B cell (primary cell): ENCODE measurements around the gene GIMAP2. TPM values are rescaled to one million over a fixed set of nuclear protein-coding genes. Genes with fewer than 3 reads are reported as not detected.

Source experiments
- ATAC-seq: fragments of 200-7000 bp; cut with Tn5 transposase; one replicate; pipeline ENCODE4 v1.10.0; 2021; ENCODE audit warnings: low read depth, mild to moderate bottlenecking, moderate number of reproducible peaks, moderate library complexity
- CTCF ChIA-PET: fragments of 350-600 bp; sonication (Branson Sonifier 250); formaldehyde crosslinking; loops from one replicate; lab custom pipeline; 2021; ENCODE audit warnings: antibody characterized with exemption, inconsistent platforms; lab: Charles Lee
- POLR2A ChIA-PET: fragments of 350-600 bp; sonication (Branson Sonifier 250); formaldehyde crosslinking; loops from one replicate; lab custom pipeline; 2021; ENCODE audit warnings: antibody characterized with exemption; lab: Charles Lee
- DNase-seq: peaks from one replicate; pipeline ENCODE4 v3.0.0; 2013
- H2AFZ ChIP-seq: 2 replicates; pipeline ENCODE4 v1.6.1; 2012; ENCODE audit warnings: mild to moderate bottlenecking, low read depth, low read length; ENCODE audit not compliant: insufficient read depth, poor library complexity, severe bottlenecking
- H3K27ac ChIP-seq, 2 donors: 1 replicate in 1 of 2; 2 replicates in 1 of 2; pipeline ENCODE4 v1.5.1; 2012 to 2013; ENCODE audit warnings: low read length in 2 of 2, mild to moderate bottlenecking in 2 of 2, moderate library complexity in 1 of 2
- H3K27me3 ChIP-seq, 4 experiments: fragments of 200-600 bp in 1 of 4; sonication (generic) in 1 of 4; replicated peaks in 1 of 4; 1 replicate in 2 of 4; 2 replicates in 2 of 4; pipeline versions ENCODE4 v1.6.1 to v1.7.0; 2013 to 2016; ENCODE audit warnings: low read length in 3 of 4, mild to moderate bottlenecking in 2 of 4, mixed read lengths in 1 of 4, moderate library complexity in 1 of 4; ENCODE audit not compliant: insufficient read depth in 4 of 4, control insufficient read depth in 3 of 4; ENCODE audit errors: control extremely low read depth in 1 of 4
- H3K36me3 ChIP-seq, 2 experiments: replicated peaks in 1 of 2; 1 replicate in 1 of 2; 2 replicates in 1 of 2; pipeline versions ENCODE4 v1.6.1 to v1.7.1; 2013; ENCODE audit warnings: low read length in 1 of 2; ENCODE audit not compliant: insufficient read depth in 2 of 2, control insufficient read depth in 1 of 2; ENCODE audit errors: control extremely low read depth in 1 of 2, extremely low read depth in 1 of 2
- H3K4me1 ChIP-seq, 2 donors: fragments of 200-600 bp in 1 of 2; sonication (generic) in 1 of 2; 1 replicate in 1 of 2; 2 replicates in 1 of 2; pipeline versions ENCODE4 v1.5.1 to v1.6.1; 2013 to 2017; ENCODE audit warnings: low read length in 2 of 2; ENCODE audit not compliant: control insufficient read depth in 2 of 2, insufficient read depth in 2 of 2
- H3K4me2 ChIP-seq: replicated peaks from 2 replicates; pipeline ENCODE3; 2012; ENCODE audit warnings: mild to moderate bottlenecking, low read depth, low read length; ENCODE audit not compliant: poor library complexity, severe bottlenecking
- H3K4me3 ChIP-seq, 5 experiments: fragments of 200-600 bp in 1 of 5; sonication (generic) in 1 of 5; 1 replicate in 3 of 5; 2 replicates in 2 of 5; pipeline versions ENCODE4 v1.5.1 to v1.7.0; 2011 to 2016; ENCODE audit warnings: low read length in 4 of 5, mild to moderate bottlenecking in 4 of 5, low read depth in 2 of 5, control low read depth in 1 of 5, moderate library complexity in 1 of 5; ENCODE audit not compliant: insufficient read depth in 1 of 5; ENCODE audit errors: control extremely low read depth in 1 of 5, extremely low read depth in 1 of 5
- H3K79me2 ChIP-seq: fragments of 200-600 bp; sonication (generic); one replicate; pipeline ENCODE4 v1.6.0; 2016; ENCODE audit warnings: low read length; ENCODE audit not compliant: control insufficient read depth, insufficient read depth
- H3K9ac ChIP-seq: fragments of 200-600 bp; sonication (generic); 2 replicates; pipeline ENCODE4 v1.6.1; 2017; ENCODE audit warnings: mild to moderate bottlenecking, low read length, moderate library complexity
- H3K9me3 ChIP-seq, 3 donors: one replicate each; pipeline versions ENCODE4 v1.6.1 to v1.7.1; 2013; ENCODE audit warnings: low read length in 2 of 3; ENCODE audit not compliant: control insufficient read depth in 2 of 3, insufficient read depth in 1 of 3; ENCODE audit errors: control extremely low read depth in 1 of 3
- H4K20me1 ChIP-seq: 2 replicates; pipeline ENCODE4 v1.6.0; 2012; ENCODE audit warnings: mild to moderate bottlenecking, low read length; ENCODE audit not compliant: insufficient read depth, control insufficient read depth, poor library complexity, severe bottlenecking
- H3K27ac Mint-ChIP-seq: one replicate; pipeline ENCODE4 v1.8.0; 2021; ENCODE audit warnings: mixed read lengths
- H3K27me3 Mint-ChIP-seq: one replicate; pipeline ENCODE4 v1.8.0; 2021; ENCODE audit warnings: mixed read lengths
- H3K4me1 Mint-ChIP-seq: one replicate; pipeline ENCODE4 v1.8.0; 2021; ENCODE audit warnings: mixed read lengths
- H3K4me3 Mint-ChIP-seq: one replicate; pipeline ENCODE4 v1.8.0; 2021; ENCODE audit warnings: mixed read lengths
- H3K9me3 Mint-ChIP-seq: one replicate; pipeline ENCODE4 v1.8.0; 2022; ENCODE audit warnings: mixed read lengths; ENCODE audit not compliant: insufficient read depth
- EZH2 ChIP-seq: IDR thresholded peaks from 2 replicates; pipeline ENCODE4 v1.6.1; 2012; ENCODE audit warnings: borderline replicate concordance, low read depth, mild to moderate bottlenecking, moderate library complexity, low read length; ENCODE audit not compliant: insufficient read depth, poor library complexity, severe bottlenecking
- WGBS: methylation state at CpG from one replicate; pipeline ENCODE4 v1.1.5; 2013; ENCODE audit warnings: missing lambda C conversion rate; ENCODE audit not compliant: insufficient coverage; 5-methylcytosine and 5-hydroxymethylcytosine counted together
- intact Hi-C: fragments of 100-400 bp; cut with micrococcal nuclease; formaldehyde crosslinking; loops from one replicate; pipeline ENCODE4 v1.10.0; 2022
- polyA plus RNA-seq: library from polyadenylated mRNA; depleted of rRNA; stranded (reverse); fragments of >200 nt; gene quantifications from 2 replicates; pipeline ENCODE4 v1.2.3, GENCODE V29; 2012
- total RNA-seq, 2 donors: library from RNA; stranded (reverse); fragments of 120-200 nt in 1 of 2; gene quantifications; 1 replicate in 1 of 2; 2 replicates in 1 of 2; pipeline versions ENCODE4 v1.2.3 to v1.2.4, GENCODE V29; 2013 to 2022
- TF ChIP-seq, protein P1 (sequence below): fragments of 200-600 bp; IDR thresholded peaks from one replicate; pipeline ENCODE4 v1.8.0; 2022; ENCODE audit warnings: antibody characterized with exemption, mild to moderate bottlenecking

The GIMAP2 gene
- total and polyA plus RNA-seq, 2 donors (not counting 1 experiment from before 2014, with no cell fraction given), result 13.2 to 18.1 TPM

GRCh38 chr7:150654692-150655091 lies 30.8 kb upstream of the GIMAP2 start:
- H3K9me3 Mint-ChIP-seq, result no peaks in the 10 kb centered on the region
- no peaks in the 10 kb centered on the region for H3K4me1 ChIP-seq
- no peak overlapping the region for H3K9ac ChIP-seq
- ATAC-seq (no peak), DNase-seq (no peak)
- H3K27me3 ChIP-seq, result no peaks in the 10 kb centered on the region
- TF ChIP-seq, protein P1, sequence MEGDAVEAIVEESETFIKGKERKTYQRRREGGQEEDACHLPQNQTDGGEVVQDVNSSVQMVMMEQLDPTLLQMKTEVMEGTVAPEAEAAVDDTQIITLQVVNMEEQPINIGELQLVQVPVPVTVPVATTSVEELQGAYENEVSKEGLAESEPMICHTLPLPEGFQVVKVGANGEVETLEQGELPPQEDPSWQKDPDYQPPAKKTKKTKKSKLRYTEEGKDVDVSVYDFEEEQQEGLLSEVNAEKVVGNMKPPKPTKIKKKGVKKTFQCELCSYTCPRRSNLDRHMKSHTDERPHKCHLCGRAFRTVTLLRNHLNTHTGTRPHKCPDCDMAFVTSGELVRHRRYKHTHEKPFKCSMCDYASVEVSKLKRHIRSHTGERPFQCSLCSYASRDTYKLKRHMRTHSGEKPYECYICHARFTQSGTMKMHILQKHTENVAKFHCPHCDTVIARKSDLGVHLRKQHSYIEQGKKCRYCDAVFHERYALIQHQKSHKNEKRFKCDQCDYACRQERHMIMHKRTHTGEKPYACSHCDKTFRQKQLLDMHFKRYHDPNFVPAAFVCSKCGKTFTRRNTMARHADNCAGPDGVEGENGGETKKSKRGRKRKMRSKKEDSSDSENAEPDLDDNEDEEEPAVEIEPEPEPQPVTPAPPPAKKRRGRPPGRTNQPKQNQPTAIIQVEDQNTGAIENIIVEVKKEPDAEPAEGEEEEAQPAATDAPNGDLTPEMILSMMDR, result no peak
- no peak for TF ChIP-seq EZH2
- no peaks in the 10 kb centered on the region for H4K20me1 ChIP-seq
- intact Hi-C loops, result no loop called here
- no peak overlapping the region for H3K27ac ChIP-seq
- CTCF ChIA-PET, result no interaction called here
- POLR2A ChIA-PET, result no interaction called here
- H3K4me3 ChIP-seq, result no peak overlapping the region
- no peaks in the 10 kb centered on the region for H3K36me3 ChIP-seq
- H3K27me3 Mint-ChIP-seq, result peaks cover 17% of the 10 kb centered on the region
- H3K27ac Mint-ChIP-seq, result no peak overlapping the region
- no CpG with 5 or more reads among the region's 2 CpGs for WGBS
- no peaks in the 10 kb centered on the region for H3K4me1 Mint-ChIP-seq
- H3K4me3 Mint-ChIP-seq, result no peak overlapping the region
- peaks cover 0 to 3% (median 0%) of the 10 kb centered on the region in 3 donors for H3K9me3 ChIP-seq
- no peaks in the 10 kb centered on the region for H3K79me2 ChIP-seq
- H2AFZ ChIP-seq, result no peak overlapping the region
- H3K4me2 ChIP-seq, result no peak overlapping the region

- intact Hi-C loops, result no loop called here
- POLR2A ChIA-PET, result no interaction called here
Measured at GRCh38 chr7:150656047-150656446, 29.5 kb upstream of the GIMAP2 start.

More at GRCh38 chr7:150656047-150656446, 29.5 kb upstream of the GIMAP2 start:
- H3K27ac ChIP-seq, result no peak overlapping the region
- no peak for TF ChIP-seq EZH2
- DNase-seq (no peak), ATAC-seq (no peak)
- no peak overlapping the region for H3K9ac ChIP-seq
- H3K4me1 ChIP-seq, result no peaks in the 10 kb centered on the region
- no peaks in the 10 kb centered on the region for H4K20me1 ChIP-seq
- Mint-ChIP-seq H3K27me3 (peaks cover 20% of the 10 kb centered on the region), H3K9me3 (no peaks in the 10 kb centered on the region), H3K27ac (no peak overlapping the region), H3K4me3 (no peak overlapping the region), H3K4me1 (no peaks in the 10 kb centered on the region)
- H3K4me3 ChIP-seq, result no peak overlapping the region
- no peaks in the 10 kb centered on the region for H3K36me3 ChIP-seq
- CTCF ChIA-PET, result no interaction called here
- H3K79me2 ChIP-seq, result no peaks in the 10 kb centered on the region
- WGBS, result 92% methylated on average over 4 of the region's 5 CpGs
- no peak overlapping the region for H3K4me2 ChIP-seq
- peaks cover 0 to 3% (median 0%) of the 10 kb centered on the region in 3 donors for H3K9me3 ChIP-seq
- H3K27me3 ChIP-seq, result no peaks in the 10 kb centered on the region
- H2AFZ ChIP-seq, result no peak overlapping the region
